ENCODE measurements around the gene MTHFD1L.

The MTHFD1L gene

GRCh38 chr6:150831577-150831976 is 33.9 kb upstream of the MTHFD1L start:
- TF ChIP-seq, protein P1, sequence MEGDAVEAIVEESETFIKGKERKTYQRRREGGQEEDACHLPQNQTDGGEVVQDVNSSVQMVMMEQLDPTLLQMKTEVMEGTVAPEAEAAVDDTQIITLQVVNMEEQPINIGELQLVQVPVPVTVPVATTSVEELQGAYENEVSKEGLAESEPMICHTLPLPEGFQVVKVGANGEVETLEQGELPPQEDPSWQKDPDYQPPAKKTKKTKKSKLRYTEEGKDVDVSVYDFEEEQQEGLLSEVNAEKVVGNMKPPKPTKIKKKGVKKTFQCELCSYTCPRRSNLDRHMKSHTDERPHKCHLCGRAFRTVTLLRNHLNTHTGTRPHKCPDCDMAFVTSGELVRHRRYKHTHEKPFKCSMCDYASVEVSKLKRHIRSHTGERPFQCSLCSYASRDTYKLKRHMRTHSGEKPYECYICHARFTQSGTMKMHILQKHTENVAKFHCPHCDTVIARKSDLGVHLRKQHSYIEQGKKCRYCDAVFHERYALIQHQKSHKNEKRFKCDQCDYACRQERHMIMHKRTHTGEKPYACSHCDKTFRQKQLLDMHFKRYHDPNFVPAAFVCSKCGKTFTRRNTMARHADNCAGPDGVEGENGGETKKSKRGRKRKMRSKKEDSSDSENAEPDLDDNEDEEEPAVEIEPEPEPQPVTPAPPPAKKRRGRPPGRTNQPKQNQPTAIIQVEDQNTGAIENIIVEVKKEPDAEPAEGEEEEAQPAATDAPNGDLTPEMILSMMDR (IDR thresholded peaks at IDR 0.05; ENCODE audit: low read depth, low read length), result no peak

GRCh38 chr6:150835620-150836019 is 29.9 kb upstream of the MTHFD1L start:
- no peaks in the 10 kb centered on the region for H3K27me3 ChIP-seq (ENCODE audit: insufficient read depth, low read depth, severe bottlenecking)
- no peaks in the 10 kb centered on the region for H3K9me3 ChIP-seq (ENCODE audit: severe bottlenecking)
- TF ChIP-seq, protein P1 (IDR thresholded peaks at IDR 0.05; ENCODE audit: low read depth, low read length), result no peak
- H3K4me3 ChIP-seq (ENCODE audit: low read depth, low read length), result no peak overlapping the region
- no peaks in the 10 kb centered on the region for H3K36me3 ChIP-seq
- no peak overlapping the region for H3K27ac ChIP-seq
- DNase-seq, result no peak

More at GRCh38 chr6:150831577-150831976, 33.9 kb upstream of the MTHFD1L start:
- H3K4me3 ChIP-seq (ENCODE audit: low read depth, low read length), result no peak overlapping the region
- no peaks in the 10 kb centered on the region for H3K36me3 ChIP-seq
- no peaks in the 10 kb centered on the region for H3K27me3 ChIP-seq (ENCODE audit: insufficient read depth, low read depth, severe bottlenecking)
- no peak overlapping the region for H3K27ac ChIP-seq
- H3K9me3 ChIP-seq (ENCODE audit: severe bottlenecking), result no peaks in the 10 kb centered on the region
- no peak for DNase-seq

GRCh38 chr6:150840185-150840584 is 25.3 kb upstream of the MTHFD1L start:
- no peak overlapping the region for H3K27ac ChIP-seq
- TF ChIP-seq, protein P1 (IDR thresholded peaks at IDR 0.05; ENCODE audit: low read depth, low read length), result no peak
- H3K36me3 ChIP-seq, result no peaks in the 10 kb centered on the region
- no peak overlapping the region for H3K4me3 ChIP-seq (ENCODE audit: low read depth, low read length)
- no peaks in the 10 kb centered on the region for H3K9me3 ChIP-seq (ENCODE audit: severe bottlenecking)
- no peak for DNase-seq
- H3K27me3 ChIP-seq (ENCODE audit: insufficient read depth, low read depth, severe bottlenecking), result no peaks in the 10 kb centered on the region

DNA sequence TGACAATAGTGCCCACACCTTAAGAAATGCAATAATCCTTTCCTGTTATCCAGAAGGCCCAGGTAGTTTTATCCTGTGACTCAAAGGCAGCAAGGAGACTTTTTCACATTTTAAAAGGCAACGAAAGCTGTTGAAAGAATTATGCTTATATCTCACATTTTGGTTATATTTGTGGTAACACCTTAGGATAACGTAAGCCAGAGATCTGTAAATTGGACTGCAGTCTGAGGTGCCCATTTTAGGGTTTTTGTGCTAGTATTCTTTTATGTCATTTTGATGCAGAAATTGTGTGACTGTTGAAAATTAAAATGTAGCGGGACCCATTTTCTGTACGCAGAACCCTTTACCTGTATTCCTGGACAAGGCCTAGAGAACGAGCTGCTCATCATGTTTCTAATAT is 24.3 kb upstream of the MTHFD1L start:
- Histone ChIP-seq H3K36me3 (no peaks in the 10 kb centered on the region), H3K9me3 (ENCODE audit: severe bottlenecking) (no peaks in the 10 kb centered on the region), H3K4me3 (ENCODE audit: low read depth, low read length) (no peak overlapping the region), H3K27ac (no peak overlapping the region), H3K27me3 (ENCODE audit: insufficient read depth, low read depth, severe bottlenecking) (no peaks in the 10 kb centered on the region)
- TF ChIP-seq, protein P1 (IDR thresholded peaks at IDR 0.05; ENCODE audit: low read depth, low read length), result no peak
- DNase-seq, result no peak

GRCh38 chr6:150841697-150842096 is 23.8 kb upstream of the MTHFD1L start:
- TF ChIP-seq, protein P1 (IDR thresholded peaks at IDR 0.05; ENCODE audit: low read depth, low read length), result no peak
- H3K36me3 ChIP-seq, result no peaks in the 10 kb centered on the region
- no peak for DNase-seq
- no peaks in the 10 kb centered on the region for H3K9me3 ChIP-seq (ENCODE audit: severe bottlenecking)
- H3K27ac ChIP-seq, result no peak overlapping the region
- H3K27me3 ChIP-seq (ENCODE audit: insufficient read depth, low read depth, severe bottlenecking), result no peaks in the 10 kb centered on the region
- no peak overlapping the region for H3K4me3 ChIP-seq (ENCODE audit: low read depth, low read length)

DNA sequence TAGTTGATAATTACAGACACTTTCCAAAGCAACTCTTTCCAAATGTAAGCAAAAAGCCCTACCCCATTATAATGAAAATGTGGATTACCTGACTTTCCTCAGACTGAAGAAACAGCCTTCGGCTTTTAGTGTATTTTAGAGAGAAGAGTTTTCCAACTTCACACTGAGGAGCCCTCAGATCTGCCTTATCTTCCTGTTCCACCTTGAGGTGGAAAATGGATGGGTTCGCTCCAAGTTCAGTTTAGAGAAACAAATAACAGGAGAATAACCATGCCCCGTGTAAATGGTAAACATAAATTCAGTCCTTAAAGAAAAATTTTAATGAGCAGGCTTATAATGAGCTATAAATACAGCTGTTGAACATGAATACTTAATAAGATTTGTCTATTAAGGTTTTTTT is 21.1 kb upstream of the MTHFD1L start:
- no peaks in the 10 kb centered on the region for H3K9me3 ChIP-seq (ENCODE audit: severe bottlenecking)
- H3K4me3 ChIP-seq (ENCODE audit: low read depth, low read length), result no peak overlapping the region
- DNase-seq, result no peak
- H3K27ac ChIP-seq, result no peak overlapping the region
- TF ChIP-seq, protein P1 (IDR thresholded peaks at IDR 0.05; ENCODE audit: low read depth, low read length), result no peak
- no peaks in the 10 kb centered on the region for H3K27me3 ChIP-seq (ENCODE audit: insufficient read depth, low read depth, severe bottlenecking)
- H3K36me3 ChIP-seq, result no peaks in the 10 kb centered on the region

Data from WERI-Rb-1 (cell line).